ENCODE measurements around the gene GPC6. TPM values are rescaled to one million over a fixed set of nuclear protein-coding genes. Genes with fewer than 3 reads are reported as not detected.

GPC6 gene
- total RNA-seq, 1 experiment from 2014 or later, result 0.22 TPM

- Histone ChIP-seq H3K36me3 (ENCODE audit: control insufficient read depth in 1 of 2, insufficient read depth in 2 of 2, low read length in 2 of 2) (no peaks in the 10 kb centered on the region), H3K27ac (ENCODE audit: low read depth, low read length) (no peak overlapping the region), H3K9me2 (ENCODE audit: insufficient read depth) (no peaks in the 10 kb centered on the region), H3K9ac (ENCODE audit: low read length) (no peak overlapping the region), H3K79me2 (ENCODE audit: insufficient read depth, low read length) (no peaks in the 10 kb centered on the region), H3K27me3 (ENCODE audit: insufficient read depth, low read length) (no peaks in the 10 kb centered on the region), H3K4me2 (ENCODE audit: low read length) (no peak overlapping the region), H3K4me3 (replicated peaks in 1 of 2; ENCODE audit: low read depth in 1 of 2, low read length in 2 of 2) (no peak overlapping the region), H4K20me1 (ENCODE audit: insufficient read depth) (no peaks in the 10 kb centered on the region), H3K4me1 (ENCODE audit: control insufficient read depth in 1 of 2, insufficient read depth in 2 of 2, low read length in 2 of 2) (no peaks in the 10 kb centered on the region), H2AFZ (ENCODE audit: low read depth, low read length, poor library complexity, severe bottlenecking) (no peak overlapping the region), H3K9me3 (ENCODE audit: control insufficient read depth in 1 of 2, insufficient read depth in 1 of 2, low read depth in 1 of 2, low read length in 2 of 2) (peaks cover 13 to 22% of the 10 kb centered on the region in 2 experiments; a peak in 2 of 4 replicates)
- ChIA-PET POLR2A (no interaction called here), RAD21 (ENCODE audit: low non-redundant PET in 1 of 2, low total read pairs in 2 of 2, uncharacterized antibody in 2 of 2, unreplicated experiment in 2 of 2) (no interaction called here), CTCF (no interaction called here)
- DNase-seq (ENCODE audit: low read depth, low spot score) (no peak), ATAC-seq (no peak)
- intact Hi-C loops (cut with micrococcal nuclease), result no loop called here
- no TSS peak for BruUV-seq (replicated peaks)
- no peak for TF ChIP-seq RAD21 (IDR thresholded peaks at IDR 0.05; ENCODE audit: low read depth)
- no peak for TF ChIP-seq CTCF (IDR thresholded peaks at IDR 0.05 in 2 of 3, conservative IDR thresholded peaks at IDR 0.05 in 1 of 3; ENCODE audit: borderline replicate concordance in 1 of 3, insufficient read depth in 1 of 3, low read depth in 2 of 3, low read length in 2 of 3)
- no peak for TF ChIP-seq SRF (IDR thresholded peaks at IDR 0.05; ENCODE audit: low read depth)
- TF ChIP-seq MAX (IDR thresholded peaks at IDR 0.05), result no peak
- TF ChIP-seq FOSL1 (IDR thresholded peaks at IDR 0.05; ENCODE audit: low read depth), result no peak
- TF ChIP-seq REST (IDR thresholded peaks at IDR 0.05; ENCODE audit: low read depth), result no peak
- TF ChIP-seq ZBTB33 (IDR thresholded peaks at IDR 0.05; ENCODE audit: extremely low read depth, insufficient replicate concordance, low read length), result no peak
- TF ChIP-seq CBX3 (IDR thresholded peaks at IDR 0.05; ENCODE audit: low read depth), result no peak
- TF ChIP-seq ZNF274 (IDR thresholded peaks at IDR 0.05; ENCODE audit: low read depth, low read length), result no peak
- no peak for TF ChIP-seq POLR2AphosphoS5 (IDR thresholded peaks at IDR 0.05; ENCODE audit: low read depth, low read length)
- no peak for TF ChIP-seq ZFX (IDR thresholded peaks at IDR 0.05)
- no peak for TF ChIP-seq ELF1 (IDR thresholded peaks at IDR 0.05; ENCODE audit: borderline replicate concordance, low read depth)
- no peak for TF ChIP-seq YY1 (IDR thresholded peaks at IDR 0.05; ENCODE audit: extremely low read depth, insufficient replicate concordance, low read depth, low read length)
- TF ChIP-seq CEBPB (IDR thresholded peaks at IDR 0.05; ENCODE audit: low read depth), result no peak
- no peak for TF ChIP-seq ATF3 (IDR thresholded peaks at IDR 0.05)
- no peak for TF ChIP-seq EZH2phosphoT487 (IDR thresholded peaks at IDR 0.05; ENCODE audit: borderline replicate concordance)
Observed at GRCh38 chr13:93951108-93951507, 724.5 kb downstream of the GPC6 start.
